GM18867 (cell line): ENCODE data around the gene CD55.

Experiments used
- ATAC-seq: cut with Tn5 transposase; IDR thresholded peaks from one replicate; pipeline ENCODE4 v1.9.1; 2021; ENCODE audit warnings: mild to moderate bottlenecking, moderate library complexity; ENCODE audit not compliant: unreplicated experiment

CD55 gene, protein sequence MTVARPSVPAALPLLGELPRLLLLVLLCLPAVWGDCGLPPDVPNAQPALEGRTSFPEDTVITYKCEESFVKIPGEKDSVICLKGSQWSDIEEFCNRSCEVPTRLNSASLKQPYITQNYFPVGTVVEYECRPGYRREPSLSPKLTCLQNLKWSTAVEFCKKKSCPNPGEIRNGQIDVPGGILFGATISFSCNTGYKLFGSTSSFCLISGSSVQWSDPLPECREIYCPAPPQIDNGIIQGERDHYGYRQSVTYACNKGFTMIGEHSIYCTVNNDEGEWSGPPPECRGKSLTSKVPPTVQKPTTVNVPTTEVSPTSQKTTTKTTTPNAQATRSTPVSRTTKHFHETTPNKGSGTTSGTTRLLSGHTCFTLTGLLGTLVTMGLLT

DNA sequence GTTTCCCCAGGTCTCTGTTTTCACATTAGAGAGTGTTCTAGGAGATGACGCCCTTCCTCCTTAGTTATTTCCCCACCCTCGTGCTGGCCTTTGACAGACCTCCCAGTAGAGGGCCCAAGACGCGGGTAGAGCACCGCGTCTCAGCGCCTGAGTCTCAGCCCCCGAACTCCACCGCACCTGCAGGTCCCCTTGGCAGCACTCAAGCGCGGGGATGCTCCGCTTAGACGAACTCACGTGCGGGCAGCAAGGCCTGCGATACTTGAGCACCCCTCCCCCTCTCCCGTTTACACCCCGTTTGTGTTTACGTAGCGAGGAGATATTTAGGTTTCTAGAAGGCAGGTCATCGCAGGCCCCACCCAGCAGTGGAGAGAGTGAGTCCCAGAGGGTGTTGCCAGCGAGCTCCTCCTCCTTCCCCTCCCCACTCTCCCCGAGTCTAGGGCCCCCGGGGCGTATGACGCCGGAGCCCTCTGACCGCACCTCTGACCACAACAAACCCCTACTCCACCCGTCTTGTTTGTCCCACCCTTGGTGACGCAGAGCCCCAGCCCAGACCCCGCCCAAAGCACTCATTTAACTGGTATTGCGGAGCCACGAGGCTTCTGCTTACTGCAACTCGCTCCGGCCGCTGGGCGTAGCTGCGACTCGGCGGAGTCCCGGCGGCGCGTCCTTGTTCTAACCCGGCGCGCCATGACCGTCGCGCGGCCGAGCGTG is at the start of gene CD55:
Gene CD55, plus strand, starts transcription at position 600 of the 711 bp plus-strand sequence. Its CDS starts 88 bp downstream, at position 688.
- ATAC-seq, result peak; percentile 93

DNA sequence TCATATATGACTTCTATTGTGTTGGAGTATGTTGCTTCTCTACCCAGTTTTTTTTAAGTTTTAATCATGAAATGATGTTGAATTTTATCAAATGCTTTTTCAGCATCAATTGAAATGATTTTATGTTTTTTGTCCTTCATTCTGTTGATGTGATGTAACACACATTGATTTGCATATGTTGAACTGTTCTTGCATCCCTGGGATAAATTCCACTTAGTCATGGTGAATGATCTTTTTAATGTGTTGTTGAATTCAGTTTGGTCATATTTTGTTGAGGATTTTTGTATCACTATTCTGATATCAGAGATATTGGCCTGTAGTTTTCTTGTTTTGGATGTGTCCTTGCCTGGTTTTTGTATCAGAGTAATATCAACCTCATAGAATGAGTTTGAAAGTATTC is 46.6 kb upstream of the CD55 start:
- ATAC-seq, result no peak

DNA sequence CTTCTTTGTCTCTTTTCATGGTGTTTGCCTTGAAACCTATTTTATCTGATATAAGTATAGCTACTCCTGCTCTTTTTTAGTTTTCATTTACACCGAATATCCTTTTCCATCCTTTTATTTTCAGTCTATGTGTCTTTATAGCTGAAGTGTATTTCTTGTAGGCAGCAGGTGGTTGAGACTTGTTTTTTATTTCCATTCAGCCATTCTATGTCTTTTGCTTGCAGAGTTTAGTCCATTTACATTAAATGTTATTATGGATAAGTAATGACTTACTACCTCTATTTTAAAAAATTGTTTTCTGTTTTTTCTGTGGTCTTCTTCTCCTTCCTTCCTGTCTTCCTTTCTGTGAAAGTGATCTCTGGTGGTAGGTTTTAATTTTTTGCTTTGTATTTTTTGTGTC is 45.0 kb upstream of the CD55 start:
- ATAC-seq, result no peak

DNA sequence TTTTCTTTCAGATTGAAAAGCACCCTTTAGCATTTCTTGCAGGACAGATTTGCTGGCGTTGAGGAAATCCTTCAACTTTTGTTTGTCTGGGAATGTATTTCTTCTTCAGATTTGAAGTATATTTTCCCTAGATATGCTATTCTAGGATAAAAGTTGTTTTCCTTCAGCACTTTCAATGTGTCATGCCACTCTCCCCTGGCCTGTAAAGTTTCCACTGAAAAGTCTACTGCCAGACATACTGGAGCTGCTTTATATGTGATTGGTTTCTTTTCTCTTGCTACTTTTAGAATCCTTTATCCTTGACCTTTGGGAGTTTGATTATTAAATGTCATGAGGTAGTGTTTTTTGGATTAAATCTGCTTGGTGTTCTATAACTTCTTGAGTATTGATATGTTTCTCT is 44.2 kb upstream of the CD55 start:
- ATAC-seq, result no peak

DNA sequence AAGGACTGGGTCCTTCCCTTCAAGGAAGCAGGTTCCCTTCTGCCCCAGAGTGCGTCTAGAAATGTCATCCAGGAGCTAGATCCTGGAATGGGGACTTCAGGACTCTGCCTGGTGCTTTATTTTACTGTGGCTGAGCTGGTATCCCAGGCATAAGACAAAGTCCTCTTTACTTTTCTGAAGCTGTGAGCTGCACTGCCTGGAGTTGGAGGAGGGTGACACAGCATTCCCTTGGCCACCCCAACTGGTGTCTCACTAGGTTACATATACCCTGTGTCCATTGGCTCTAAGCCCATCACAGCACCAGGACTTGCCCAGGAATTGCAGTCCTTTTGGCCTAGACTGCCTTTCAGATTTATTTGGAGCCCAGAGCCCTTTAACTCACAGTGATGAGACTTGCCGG is 41.8 kb upstream of the CD55 start:
- no peak for ATAC-seq

DNA sequence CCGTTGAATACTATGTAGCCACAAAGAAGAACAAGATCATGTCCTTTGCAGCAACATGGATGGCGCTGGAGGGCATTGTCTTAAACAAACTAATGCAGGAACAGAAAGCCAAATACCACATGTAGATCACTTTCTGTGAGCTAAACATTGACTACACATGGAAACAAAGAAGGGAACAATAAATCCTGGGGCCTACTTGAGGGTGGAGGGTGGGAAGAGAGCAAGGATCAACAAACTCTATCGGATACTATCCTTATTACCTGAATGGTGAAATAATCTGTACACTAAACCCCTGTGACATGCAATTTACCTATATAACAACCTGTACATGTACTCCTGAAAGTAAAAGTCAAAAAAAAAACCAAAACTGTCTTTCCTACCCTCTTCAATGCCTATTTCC is 40.8 kb upstream of the CD55 start:
- ATAC-seq, result no peak

DNA sequence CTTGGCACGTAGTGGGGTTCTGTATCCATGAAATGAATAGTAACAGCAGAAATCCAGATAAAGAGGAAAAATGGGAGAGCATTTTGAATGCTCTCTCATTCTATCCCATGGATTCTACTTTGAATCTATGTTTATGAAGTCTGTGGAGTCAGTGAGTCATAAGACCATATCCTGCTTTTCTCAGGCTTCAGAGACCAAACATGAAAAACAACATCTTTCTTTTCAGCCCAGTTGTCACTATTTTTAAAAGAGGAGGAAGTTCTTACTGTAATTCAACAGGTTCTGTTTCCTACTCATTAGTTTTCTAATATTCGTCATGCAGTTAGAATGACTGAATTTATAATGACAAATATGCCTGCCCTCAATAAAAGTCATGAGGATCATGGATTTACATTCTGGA is 39.4 kb upstream of the CD55 start:
- ATAC-seq, result no peak

DNA sequence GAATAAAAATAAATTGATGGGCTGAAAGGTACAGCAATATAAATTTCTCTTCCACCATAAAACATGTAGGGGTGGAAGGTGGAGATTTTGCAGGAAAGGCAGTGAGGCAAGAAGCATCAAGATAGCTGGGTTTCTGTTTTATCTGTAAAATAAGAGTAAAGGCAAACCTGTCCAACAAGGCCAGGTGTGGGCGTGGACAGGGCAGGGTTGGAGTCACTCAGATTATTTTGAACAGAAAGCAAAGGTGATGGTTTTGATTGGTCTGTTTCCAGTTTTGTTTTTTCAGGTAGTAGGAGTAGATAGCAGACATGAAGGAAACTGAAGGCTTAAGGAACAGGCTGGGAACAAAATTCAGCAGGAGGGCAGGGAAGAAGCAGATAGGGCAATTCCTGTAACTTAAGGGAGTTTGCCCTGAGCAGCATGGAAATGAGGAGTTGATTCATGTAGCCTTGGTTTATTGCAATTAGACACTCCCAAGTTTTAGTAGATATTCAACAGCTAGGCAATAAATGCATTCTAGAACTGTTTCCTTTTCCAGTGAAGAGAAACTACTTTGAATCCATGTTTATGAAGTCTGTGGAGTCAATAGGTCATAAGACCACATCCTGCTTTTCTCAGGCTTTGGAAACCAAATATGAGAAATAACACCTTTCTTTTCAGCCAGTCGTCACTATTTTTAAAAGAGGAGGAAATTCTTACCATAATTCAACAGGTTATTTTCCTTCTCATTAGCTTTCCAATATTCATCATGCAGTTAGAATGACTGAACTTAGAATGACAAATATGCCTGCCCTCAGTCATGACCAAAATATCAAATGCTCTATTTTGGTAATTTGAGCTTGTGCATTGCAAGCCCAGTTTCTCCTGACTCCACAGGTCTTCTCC is 38.7 kb upstream of the CD55 start:
- no peak for ATAC-seq

DNA sequence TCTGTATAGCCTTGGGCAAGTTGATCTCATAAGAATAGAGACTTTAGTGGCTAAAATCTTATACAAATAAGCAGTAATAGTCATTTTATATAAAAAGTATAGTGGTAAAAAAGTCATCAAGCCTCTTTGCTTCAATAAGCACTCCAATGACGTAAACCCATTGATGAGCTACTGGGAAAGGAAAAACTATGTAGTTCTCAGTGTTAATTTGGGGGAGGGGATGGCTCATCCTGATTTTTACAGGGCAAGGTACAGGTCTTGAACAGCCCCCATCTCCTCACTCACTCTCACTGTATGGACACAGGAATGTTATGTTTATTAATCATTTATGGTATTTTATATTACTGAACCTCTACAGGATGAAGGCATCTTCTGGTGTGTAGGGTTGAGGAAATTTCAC is 38.1 kb upstream of the CD55 start:
- no peak for ATAC-seq

DNA sequence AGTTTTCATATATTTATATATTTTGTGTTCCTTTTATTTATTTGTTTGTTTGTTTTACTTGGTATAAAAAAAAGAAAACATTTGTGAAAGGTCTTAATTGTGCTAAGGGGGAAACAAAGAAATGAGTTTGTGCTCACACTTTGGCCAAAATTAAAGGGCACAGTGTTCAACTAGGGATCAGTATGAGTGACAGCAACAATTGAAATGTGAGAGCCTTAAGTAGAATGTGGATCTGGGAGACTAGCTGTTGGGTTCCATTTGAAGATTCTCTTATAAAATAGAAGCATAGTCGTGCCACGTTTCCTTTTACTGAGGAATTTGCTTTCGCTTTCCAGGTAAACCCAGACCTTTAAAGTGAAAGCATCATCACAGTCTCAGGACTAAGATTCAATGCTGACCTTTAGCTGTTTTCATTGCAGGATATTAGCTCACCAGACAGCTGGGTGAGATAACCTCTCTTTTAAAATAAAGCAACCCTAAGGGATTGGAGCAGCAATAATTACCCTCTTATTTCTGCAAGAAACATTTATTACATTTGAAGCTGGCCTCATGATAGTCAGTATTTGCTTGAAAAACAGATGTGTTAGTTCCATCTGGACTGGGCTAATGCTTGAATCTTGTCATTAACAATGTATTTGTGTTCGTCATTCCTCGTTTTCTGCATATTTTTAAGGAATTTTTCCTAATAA is 37.1 kb upstream of the CD55 start:
- no peak for ATAC-seq

DNA sequence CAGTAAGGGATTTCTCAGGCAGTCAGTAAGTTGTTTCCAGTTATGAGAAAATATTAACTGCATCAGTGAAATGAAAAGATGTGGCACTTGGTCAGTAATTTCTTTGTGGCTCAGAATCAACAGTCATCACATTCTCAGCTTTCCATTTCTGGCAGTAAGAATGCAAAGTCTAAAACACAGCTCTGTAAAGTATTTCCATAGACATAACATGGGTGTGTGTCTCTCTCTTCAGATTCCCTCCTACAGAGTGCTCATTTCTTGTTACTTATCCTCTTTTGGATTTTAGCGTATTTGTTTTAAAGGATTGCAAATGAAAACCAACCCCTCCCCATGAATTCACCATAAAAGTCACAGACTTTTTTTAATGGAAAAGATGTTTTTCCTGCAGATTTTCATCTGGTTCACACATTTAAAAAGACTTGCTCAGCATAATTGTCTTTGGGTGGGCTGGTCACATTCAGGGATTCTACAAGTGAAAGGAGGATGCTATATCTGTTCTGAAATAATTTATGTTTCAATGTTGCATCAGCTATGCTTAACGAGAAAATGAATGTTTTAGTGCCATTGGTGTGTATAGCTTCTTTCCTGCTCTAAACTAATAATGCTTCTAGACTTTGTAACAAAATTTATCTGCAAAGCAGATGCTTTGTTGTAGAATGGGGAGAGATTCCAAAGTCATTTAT is 34.6 kb upstream of the CD55 start:
- no peak for ATAC-seq

DNA sequence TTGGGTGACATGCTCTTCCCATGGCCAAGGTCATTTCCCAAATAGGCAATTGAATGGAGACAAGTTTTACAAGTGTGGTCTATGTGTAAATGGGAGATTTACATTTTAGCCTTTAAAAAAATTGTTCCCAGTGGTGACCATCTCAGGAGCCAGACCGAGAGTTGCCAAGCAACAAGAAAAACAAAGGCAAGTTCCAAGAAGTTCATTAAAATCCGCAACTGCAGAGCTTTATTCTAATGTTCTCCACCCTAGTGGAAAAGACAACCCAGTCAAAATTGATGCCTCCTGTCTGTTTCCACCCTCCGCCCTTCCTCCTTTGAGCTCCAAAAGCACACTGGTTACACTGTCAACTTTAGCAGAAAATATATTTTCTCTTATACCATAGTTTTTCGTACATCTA is 33.2 kb upstream of the CD55 start:
- no peak for ATAC-seq

DNA sequence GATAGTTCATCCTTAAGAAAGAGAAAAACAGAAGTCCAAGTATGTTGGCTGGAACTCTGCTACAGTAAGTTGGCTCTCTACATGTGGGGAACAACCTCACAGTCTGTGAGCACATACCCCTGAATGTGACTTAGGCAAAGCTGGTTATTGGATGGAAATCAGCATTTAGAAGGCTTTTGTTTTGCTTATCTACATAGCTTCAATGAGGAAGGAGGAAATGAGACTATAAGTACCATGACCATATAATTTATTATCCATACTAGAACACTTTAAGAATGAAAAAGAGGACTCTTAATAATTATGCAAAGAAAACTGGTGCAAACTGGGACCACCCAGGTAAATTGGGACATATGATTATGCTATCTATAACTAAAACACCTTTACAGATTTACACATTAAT is 31.7 kb upstream of the CD55 start:
- ATAC-seq, result no peak

DNA sequence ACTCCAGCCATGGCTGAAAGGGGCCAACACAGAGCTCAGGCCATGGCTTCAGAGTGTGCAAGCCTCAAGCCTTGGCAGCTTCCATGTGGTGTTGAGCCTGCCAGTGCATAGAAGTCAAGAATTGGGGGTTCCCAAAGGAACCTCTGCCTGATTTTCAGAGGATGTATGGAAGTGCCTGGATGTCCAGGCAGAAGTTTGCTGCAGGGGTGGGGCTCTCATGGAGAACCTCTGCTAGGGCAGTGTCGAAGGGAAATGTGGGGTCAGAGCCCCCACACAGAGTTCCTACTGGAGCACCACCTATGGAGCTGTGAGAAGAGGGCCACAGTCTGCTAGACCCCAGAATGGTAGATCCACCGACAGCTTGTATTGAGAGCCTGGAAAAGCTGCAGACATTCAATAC is 29.8 kb upstream of the CD55 start:
- ATAC-seq, result no peak

DNA sequence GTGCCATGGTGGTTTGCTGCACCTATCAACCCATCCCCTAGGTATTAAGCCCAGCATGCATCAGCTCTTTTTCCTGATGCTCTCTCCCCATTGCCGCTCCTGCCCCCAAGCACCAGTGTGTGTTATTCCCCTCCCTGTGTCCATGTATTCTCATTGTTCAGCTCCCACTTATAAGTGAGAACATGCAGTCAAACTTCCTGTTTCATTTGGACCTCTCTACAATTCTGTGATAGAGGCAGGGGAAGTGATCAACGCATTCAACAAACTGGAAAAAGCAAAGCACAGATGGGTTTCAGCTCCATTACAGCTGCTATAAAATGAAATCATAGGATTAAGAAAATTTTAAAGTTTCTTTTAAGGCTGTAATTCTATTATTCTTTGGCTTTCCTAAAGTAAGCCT is 23.3 kb upstream of the CD55 start:
- no peak for ATAC-seq

DNA sequence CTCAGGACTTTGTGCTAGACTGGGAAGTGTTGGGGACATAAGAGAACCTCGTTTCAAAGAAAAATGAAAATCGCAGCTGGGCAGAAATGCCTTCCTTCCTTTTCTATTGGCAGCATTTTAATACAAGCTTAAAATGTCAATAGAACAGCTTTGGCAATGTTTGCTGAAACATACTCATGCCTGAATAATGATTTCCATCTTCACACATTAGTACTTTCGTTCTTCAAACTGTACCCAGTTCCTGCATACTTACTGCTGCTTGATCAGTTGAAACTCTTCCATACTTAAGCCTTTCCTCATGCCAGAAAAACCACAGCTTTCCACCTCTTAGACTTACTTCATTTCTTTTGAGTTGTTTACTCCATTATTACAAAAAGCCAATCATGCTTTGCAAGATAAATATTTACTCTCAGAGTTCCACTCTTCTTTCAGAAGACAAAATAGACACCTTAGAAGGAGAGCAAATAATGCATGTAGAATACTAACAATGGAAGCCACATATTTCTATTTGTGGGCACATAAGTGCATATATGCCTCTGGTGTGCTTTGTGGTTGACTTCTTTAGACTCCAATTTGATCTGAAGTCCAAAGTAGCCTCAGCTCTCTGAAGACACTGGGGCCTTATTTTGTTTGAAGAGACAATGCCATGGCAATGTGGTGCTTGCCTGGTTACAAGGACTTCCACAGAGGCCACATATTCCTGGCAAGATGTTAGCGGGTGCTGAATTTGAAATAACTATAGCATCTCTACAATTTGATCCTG is 22.7 kb upstream of the CD55 start:
- no peak for ATAC-seq

DNA sequence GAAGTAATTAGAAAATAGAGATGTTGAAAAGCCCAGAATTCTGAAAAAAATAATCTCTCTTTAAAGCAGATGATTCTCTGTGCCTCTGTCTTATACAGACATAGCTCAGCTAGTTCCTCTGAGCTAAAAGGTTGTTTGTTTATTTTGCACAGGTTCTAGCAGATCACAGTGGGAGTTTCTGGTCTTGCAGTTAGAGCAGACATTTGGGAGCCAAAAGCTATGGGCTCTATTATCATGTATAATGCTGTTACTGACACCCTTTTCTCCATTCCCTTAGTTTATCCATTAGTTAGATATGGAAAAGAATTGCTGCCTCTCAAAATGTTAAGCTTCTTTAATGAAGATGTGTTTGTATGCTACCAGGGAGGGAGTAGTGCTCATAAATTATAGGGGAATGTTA is 20.5 kb upstream of the CD55 start:
- ATAC-seq, result no peak

DNA sequence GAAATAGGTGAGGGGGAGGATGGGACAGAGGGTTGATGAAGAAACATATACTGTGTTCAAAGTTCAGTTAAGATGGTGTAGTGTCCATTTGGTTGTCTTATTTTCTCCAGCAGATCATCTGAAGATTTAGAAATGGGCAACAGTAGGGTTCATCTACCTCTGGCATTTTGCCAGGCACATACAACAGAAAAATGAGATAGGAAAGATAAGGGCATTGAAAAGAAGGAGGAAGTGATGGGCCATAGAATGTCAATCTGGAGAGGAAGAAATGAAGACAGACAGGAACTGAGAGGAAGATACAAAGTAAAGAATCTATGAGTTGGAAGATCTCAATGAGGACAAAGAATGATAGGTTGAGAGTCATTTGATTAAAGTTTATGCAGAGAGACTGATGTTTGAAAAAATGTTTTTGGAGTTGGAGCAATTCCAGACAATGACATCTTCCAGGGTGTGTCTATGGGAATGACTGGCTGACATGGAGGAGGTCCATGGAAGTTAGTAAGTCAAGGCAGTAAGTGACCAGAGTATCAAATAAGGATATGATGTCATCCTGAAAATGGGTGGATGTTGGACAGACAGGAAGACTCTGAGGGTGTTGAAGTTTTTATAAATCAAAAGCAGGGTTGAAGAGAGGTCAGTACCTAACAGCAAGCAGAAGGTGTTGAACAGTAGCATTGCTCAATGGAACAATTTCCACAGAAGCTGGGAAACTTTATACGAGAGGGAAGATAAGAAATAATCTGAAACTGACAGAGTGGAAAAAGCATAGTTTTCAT is 18.7 kb upstream of the CD55 start:
- ATAC-seq, result no peak
